K562 (cell line): ENCODE measurements around the gene CRYZ. TPM values are rescaled to one million over a fixed set of nuclear protein-coding genes. Genes with fewer than 3 reads are reported as not detected.
A peak's percentile ranks its signal among the peaks of the same experiment; 100 is the strongest.

Source experiments
- CCNT2 ChIP-seq: IDR thresholded peaks from 2 replicates; pipeline ENCODE4 v1.6.1; 2011; ENCODE audit warnings: borderline replicate concordance, low read depth, mild to moderate bottlenecking, moderate library complexity, mixed read lengths, low read length; ENCODE audit not compliant: insufficient read length; ENCODE audit errors: extremely low read depth
- EP300 ChIP-seq: IDR thresholded peaks from 2 replicates; pipeline ENCODE4 v1.6.1; 2012; ENCODE audit warnings: low read length, improper control_type of control experiment
- GTF3C2 ChIP-seq: IDR thresholded peaks from 3 replicates; pipeline ENCODE4 v1.6.1; 2011; ENCODE audit warnings: borderline replicate concordance, mild to moderate bottlenecking, moderate library complexity; ENCODE audit not compliant: insufficient read length; ENCODE audit errors: extremely low read depth
- ILK ChIP-seq: fragments of 450-650 bp; IDR thresholded peaks from 2 replicates; pipeline ENCODE4 v1.6.1; 2016; ENCODE audit warnings: missing genetic modification characterization, low read depth, mild to moderate bottlenecking, missing compliant biosample characterization, moderate library complexity, borderline replicate concordance
- KDM4B ChIP-seq, 2 experiments: fragments of 450-650 bp in 1 of 2; sonication (generic) in 1 of 2; IDR thresholded peaks; 2 replicates each; pipeline ENCODE4 v1.6.1; 2016 to 2017; ENCODE audit warnings: borderline replicate concordance in 2 of 2, antibody characterized with exemption in 1 of 2, low read depth in 1 of 2, mild to moderate bottlenecking in 1 of 2
- MXI1 ChIP-seq: IDR thresholded peaks from 2 replicates; pipeline ENCODE4 v1.6.1; 2011; ENCODE audit warnings: low read depth, mild to moderate bottlenecking, improper control_type of control experiment, low read length
- NR4A1 ChIP-seq, 2 experiments: fragments of 250-450 bp in 1 of 2; fragments of 450-650 bp in 1 of 2; sonication (Bioruptor Pico) in 1 of 2; IDR thresholded peaks; 2 replicates each; pipeline versions ENCODE4 v1.4.0 to v1.6.1; 2016 to 2020; ENCODE audit warnings: mild to moderate bottlenecking in 2 of 2, missing compliant biosample characterization in 1 of 2, missing genetic modification characterization in 1 of 2, moderate library complexity in 1 of 2
- POLR2AphosphoS5 ChIP-seq: IDR thresholded peaks from 2 replicates; pipeline ENCODE4 v1.6.1; 2011; ENCODE audit warnings: mild to moderate bottlenecking, low read depth, low read length, moderate library complexity; ENCODE audit not compliant: control insufficient read depth, insufficient read depth
- SP1 ChIP-seq: sonication (generic); formaldehyde crosslinking; IDR thresholded peaks from 2 replicates; pipeline ENCODE4 v1.8.1; 2022; ENCODE audit warnings: mild to moderate bottlenecking, missing genetic modification reagents
- TCF3 ChIP-seq: sonication (generic); formaldehyde crosslinking; IDR thresholded peaks from 2 replicates; pipeline ENCODE4 v1.4.0; 2020; ENCODE audit warnings: mild to moderate bottlenecking, missing genetic modification reagents
- TEAD1 ChIP-seq, 2 experiments: fragments of 450-650 bp in 1 of 2; sonication (generic) in 1 of 2; formaldehyde crosslinking; IDR thresholded peaks; 2 replicates each; pipeline versions ENCODE4 v1.4.0 to v1.8.0; 2020 to 2022; ENCODE audit warnings: mild to moderate bottlenecking in 2 of 2, missing genetic modification reagents in 1 of 2
- TRIM24 ChIP-seq, 2 experiments: fragments of 450-650 bp; IDR thresholded peaks; 2 replicates each; pipeline ENCODE4 v1.6.1; 2016
- ZNF407 ChIP-seq: fragments of 450-650 bp; IDR thresholded peaks from 2 replicates; pipeline ENCODE4 v1.6.1; 2016; ENCODE audit warnings: low read depth
- ZNF75A ChIP-seq: fragments of 450-650 bp; formaldehyde crosslinking; IDR thresholded peaks from 2 replicates; pipeline ENCODE4 v1.4.0; 2020; ENCODE audit warnings: mild to moderate bottlenecking
- polyA plus RNA-seq, 8 experiments: library from polyadenylated mRNA; depleted of rRNA in 4 of 8; stranded (reverse) in 5 of 8; unstranded in 3 of 8; fragments of >200 nt; fragmentation: Nextera tagmentation in 2 of 8; fragmentation: Illumina TruSeq in 1 of 8; extraction: Ambion mirVana in 2 of 8; extraction: Trizol in 1 of 8; gene quantifications; 2 replicates each; pipeline versions ENCODE4 v1.2.1 to v1.2.3, GENCODE V29; 2011 to 2014; ENCODE audit warnings: inconsistent platforms in 1 of 8, missing spikeins in 1 of 8
- total RNA-seq, 7 experiments: library from RNA; depleted of rRNA in 6 of 7; stranded (reverse); fragments of >200 nt in 6 of 7; fragmentation: Illumina TruSeq in 2 of 7; extraction: Trizol in 2 of 7; gene quantifications; 2 replicates each; pipeline versions ENCODE4 v1.2.1 to v1.2.3, GENCODE V29; 2011 to 2021; ENCODE audit warnings: low replicate concordance in 1 of 7

The CRYZ gene
- total and polyA plus RNA-seq, 9 of the 15 experiments (the other 6 are each of a cell fraction or from before 2014, with no cell fraction given) = 51.7 to 179 (median 81.4) TPM

GRCh38 chr1:74732960-74733603 is at the start of gene CRYZ, which contains the start of gene TYW3 (continued):
- peak; percentile 98 for TF ChIP-seq ZNF407
- no peak for TF ChIP-seq ILK (tag)
- TF ChIP-seq SP1 (CRISPR knock-in tag) = peak; percentile 71
- no peak for TF ChIP-seq TCF3
- peak; percentile 79; the same call in 1 of the 2 replicates for TF ChIP-seq POLR2AphosphoS5
- peak; percentile 40; the same call in 1 of the 2 replicates for TF ChIP-seq MXI1
- TF ChIP-seq EP300 = peak; percentile 22; the same call in 1 of the 2 replicates
- peak in 1 of 2 experiments; percentile 43; a peak in 1 of 4 replicates for TF ChIP-seq TEAD1 (CRISPR knock-in tag; IDR thresholded peaks at IDR 0.05)
- TF ChIP-seq GTF3C2 = no peak
- 0 out of 4 replicates have a peak, but pooled peaks of 1 of the 2 experiments have one; percentile 44 for TF ChIP-seq KDM4B (IDR thresholded peaks at IDR 0.05; ENCODE audit: borderline replicate concordance in 2 of 2, low read depth in 1 of 2)
- TF ChIP-seq NR4A1 (CRISPR knock-in tag; IDR thresholded peaks at IDR 0.05) = no peak
- TF ChIP-seq NR4A1 (tag; IDR thresholded peaks at IDR 0.05) = 0 out of 2 replicates have a peak, but pooled peaks have one; percentile 61
- no peak for TF ChIP-seq ZNF75A (CRISPR knock-in tag)
- TF ChIP-seq CCNT2 = peak; percentile 34
- TF ChIP-seq TRIM24 (IDR thresholded peaks at IDR 0.05) = peak in 1 of 2 experiments; percentile 43; a peak in 1 of 4 replicates
